Measurements from ENCODE around the gene POC1B.

DNA sequence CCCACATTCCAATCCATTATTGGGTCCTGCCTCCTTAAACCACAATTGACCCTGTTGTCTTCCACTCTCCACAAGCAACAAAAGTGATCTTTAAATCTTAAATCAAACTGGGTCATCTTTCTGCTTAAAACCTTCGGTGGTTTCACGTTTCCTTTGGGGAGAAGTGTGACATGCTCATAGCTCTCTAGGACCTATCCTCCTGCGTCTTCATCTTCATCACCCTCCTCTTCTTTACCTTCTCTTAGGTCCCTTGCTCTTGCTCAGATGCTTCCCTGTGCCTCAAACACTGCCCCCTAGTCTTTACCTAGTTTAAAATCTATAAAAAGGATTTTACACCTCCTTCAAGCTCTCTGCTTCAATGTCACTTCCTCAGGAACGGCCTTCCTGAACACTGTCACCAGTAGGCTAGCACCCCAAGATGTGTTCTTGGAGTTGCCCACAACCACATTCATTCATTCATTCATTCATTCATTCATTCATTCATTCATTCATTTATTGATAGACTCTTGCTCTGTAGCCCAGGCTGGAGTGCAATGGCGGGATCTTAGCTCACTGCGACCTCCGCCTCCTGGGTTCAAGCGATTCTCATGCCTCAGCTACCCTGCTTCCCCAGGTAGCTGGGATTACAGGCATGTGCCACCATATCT, 48.1 kb downstream of the POC1B start:
- TF ChIP-seq POLR2A (IDR thresholded peaks at IDR 0.05), result no peak
- TF ChIP-seq, protein P1, sequence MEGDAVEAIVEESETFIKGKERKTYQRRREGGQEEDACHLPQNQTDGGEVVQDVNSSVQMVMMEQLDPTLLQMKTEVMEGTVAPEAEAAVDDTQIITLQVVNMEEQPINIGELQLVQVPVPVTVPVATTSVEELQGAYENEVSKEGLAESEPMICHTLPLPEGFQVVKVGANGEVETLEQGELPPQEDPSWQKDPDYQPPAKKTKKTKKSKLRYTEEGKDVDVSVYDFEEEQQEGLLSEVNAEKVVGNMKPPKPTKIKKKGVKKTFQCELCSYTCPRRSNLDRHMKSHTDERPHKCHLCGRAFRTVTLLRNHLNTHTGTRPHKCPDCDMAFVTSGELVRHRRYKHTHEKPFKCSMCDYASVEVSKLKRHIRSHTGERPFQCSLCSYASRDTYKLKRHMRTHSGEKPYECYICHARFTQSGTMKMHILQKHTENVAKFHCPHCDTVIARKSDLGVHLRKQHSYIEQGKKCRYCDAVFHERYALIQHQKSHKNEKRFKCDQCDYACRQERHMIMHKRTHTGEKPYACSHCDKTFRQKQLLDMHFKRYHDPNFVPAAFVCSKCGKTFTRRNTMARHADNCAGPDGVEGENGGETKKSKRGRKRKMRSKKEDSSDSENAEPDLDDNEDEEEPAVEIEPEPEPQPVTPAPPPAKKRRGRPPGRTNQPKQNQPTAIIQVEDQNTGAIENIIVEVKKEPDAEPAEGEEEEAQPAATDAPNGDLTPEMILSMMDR (IDR thresholded peaks at IDR 0.05 in 4 of 5, conservative IDR thresholded peaks at IDR 0.05 in 1 of 5), result no peak
